Osteocyte (in vitro differentiated cells): Measurements from ENCODE around the gene WSB1. TPM values are rescaled to one million over a fixed set of nuclear protein-coding genes. Genes with fewer than 3 reads are reported as not detected.

ENCODE experiments used
- DNase-seq: peaks from one replicate; pipeline ENCODE4 v3.0.0; 2021; ENCODE audit warnings: mixed read lengths; ENCODE audit not compliant: unreplicated experiment; ENCODE audit errors: extremely low spot score
- H3K27ac Mint-ChIP-seq: one replicate; pipeline ENCODE4 v1.8.0; 2021; ENCODE audit warnings: mild to moderate bottlenecking, mixed read lengths; ENCODE audit not compliant: unreplicated experiment
- H3K27me3 Mint-ChIP-seq: one replicate; pipeline ENCODE4 v1.8.0; 2021; ENCODE audit warnings: mixed read lengths; ENCODE audit not compliant: unreplicated experiment
- H3K36me3 Mint-ChIP-seq: one replicate; pipeline ENCODE4 v1.8.0; 2021; ENCODE audit warnings: mixed read lengths; ENCODE audit not compliant: unreplicated experiment
- H3K4me1 Mint-ChIP-seq: one replicate; pipeline ENCODE4 v1.8.0; 2021; ENCODE audit warnings: mixed read lengths; ENCODE audit not compliant: unreplicated experiment
- H3K4me3 Mint-ChIP-seq: one replicate; pipeline ENCODE4 v1.8.0; 2021; ENCODE audit warnings: mild to moderate bottlenecking, moderate library complexity, mixed read lengths; ENCODE audit not compliant: unreplicated experiment
- H3K9me3 Mint-ChIP-seq: one replicate; pipeline ENCODE4 v1.8.0; 2021; ENCODE audit warnings: mixed read lengths; ENCODE audit not compliant: unreplicated experiment
- total RNA-seq: library from RNA; stranded (reverse); gene quantifications from 2 replicates; pipeline ENCODE4 v1.2.1, GENCODE V29; 2021
- TF ChIP-seq, protein P1 (sequence below): fragments of 200-600 bp; sonication (generic); IDR thresholded peaks from 2 replicates; pipeline ENCODE4 v1.5.0; 2021; ENCODE audit warnings: antibody characterized with exemption, mild to moderate bottlenecking, moderate library complexity

The WSB1 gene
- total RNA-seq, 1 donor from 2014 or later = 179 TPM

DNA sequence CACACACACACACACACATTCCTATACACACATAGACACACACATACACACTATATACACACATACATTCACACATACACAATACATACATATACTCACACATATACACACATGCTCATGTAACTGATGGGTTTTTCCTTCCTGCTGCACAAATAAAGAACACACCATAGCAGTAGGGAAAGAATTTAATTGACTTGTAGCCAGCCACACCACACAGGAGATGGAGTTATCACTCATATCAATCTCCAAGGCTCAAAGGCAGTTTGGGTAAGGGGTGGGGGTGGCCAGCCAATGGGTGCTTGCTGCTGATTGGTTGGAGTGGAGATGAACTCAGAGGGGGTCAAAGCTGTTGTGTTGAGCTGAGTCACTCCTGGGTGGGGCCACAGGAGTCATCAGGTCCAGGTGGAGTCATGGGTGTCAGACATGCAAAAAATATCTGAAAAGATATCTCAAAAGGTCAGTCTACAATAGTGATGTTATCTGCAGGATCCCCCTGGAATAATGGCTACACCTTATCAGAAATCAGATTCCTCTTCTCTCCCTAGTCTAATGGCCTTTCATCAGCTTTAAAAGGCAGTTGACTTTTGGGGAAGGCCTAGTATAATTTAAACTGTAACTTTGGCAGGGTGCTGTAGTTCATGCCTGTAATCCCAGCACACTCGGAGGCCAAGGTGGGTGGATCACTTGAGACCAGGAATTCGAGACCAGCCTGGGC is 46.1 kb downstream of the WSB1 start:
- H3K36me3 Mint-ChIP-seq = no peaks in the 10 kb centered on the region
- TF ChIP-seq, protein P1, sequence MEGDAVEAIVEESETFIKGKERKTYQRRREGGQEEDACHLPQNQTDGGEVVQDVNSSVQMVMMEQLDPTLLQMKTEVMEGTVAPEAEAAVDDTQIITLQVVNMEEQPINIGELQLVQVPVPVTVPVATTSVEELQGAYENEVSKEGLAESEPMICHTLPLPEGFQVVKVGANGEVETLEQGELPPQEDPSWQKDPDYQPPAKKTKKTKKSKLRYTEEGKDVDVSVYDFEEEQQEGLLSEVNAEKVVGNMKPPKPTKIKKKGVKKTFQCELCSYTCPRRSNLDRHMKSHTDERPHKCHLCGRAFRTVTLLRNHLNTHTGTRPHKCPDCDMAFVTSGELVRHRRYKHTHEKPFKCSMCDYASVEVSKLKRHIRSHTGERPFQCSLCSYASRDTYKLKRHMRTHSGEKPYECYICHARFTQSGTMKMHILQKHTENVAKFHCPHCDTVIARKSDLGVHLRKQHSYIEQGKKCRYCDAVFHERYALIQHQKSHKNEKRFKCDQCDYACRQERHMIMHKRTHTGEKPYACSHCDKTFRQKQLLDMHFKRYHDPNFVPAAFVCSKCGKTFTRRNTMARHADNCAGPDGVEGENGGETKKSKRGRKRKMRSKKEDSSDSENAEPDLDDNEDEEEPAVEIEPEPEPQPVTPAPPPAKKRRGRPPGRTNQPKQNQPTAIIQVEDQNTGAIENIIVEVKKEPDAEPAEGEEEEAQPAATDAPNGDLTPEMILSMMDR = no peak
- peaks cover 11% of the 10 kb centered on the region for H3K4me1 Mint-ChIP-seq
- H3K27me3 Mint-ChIP-seq = no peaks in the 10 kb centered on the region
- H3K27ac Mint-ChIP-seq = no peak overlapping the region
- no peaks in the 10 kb centered on the region for H3K9me3 Mint-ChIP-seq
- no peak for DNase-seq
- H3K4me3 Mint-ChIP-seq = no peak overlapping the region

- TF ChIP-seq, protein P1 = no peak
- H3K27me3 Mint-ChIP-seq = no peaks in the 10 kb centered on the region
- no peaks in the 10 kb centered on the region for H3K9me3 Mint-ChIP-seq
- no peak for DNase-seq
- H3K4me1 Mint-ChIP-seq = peaks cover 14% of the 10 kb centered on the region
- no peak overlapping the region for H3K27ac Mint-ChIP-seq
- H3K4me3 Mint-ChIP-seq = no peak overlapping the region
- no peaks in the 10 kb centered on the region for H3K36me3 Mint-ChIP-seq
Observed at GRCh38 chr17:27340575-27340974, 46.7 kb downstream of the WSB1 start.

- DNase-seq = no peak
- Mint-ChIP-seq H3K27me3 (no peaks in the 10 kb centered on the region), H3K27ac (no peak overlapping the region), H3K4me3 (no peak overlapping the region), H3K4me1 (peaks cover 13% of the 10 kb centered on the region), H3K9me3 (no peaks in the 10 kb centered on the region), H3K36me3 (no peaks in the 10 kb centered on the region)
- TF ChIP-seq, protein P1 = no peak
Observed at GRCh38 chr17:27341041-27341471, 47.1 kb downstream of the WSB1 start.

- Mint-ChIP-seq H3K9me3 (no peaks in the 10 kb centered on the region), H3K27ac (no peak overlapping the region), H3K36me3 (no peaks in the 10 kb centered on the region), H3K4me1 (peaks cover 14% of the 10 kb centered on the region), H3K4me3 (no peak overlapping the region), H3K27me3 (no peaks in the 10 kb centered on the region)
- DNase-seq = no peak
- TF ChIP-seq, protein P1 = no peak
Observed at GRCh38 chr17:27342059-27342458, 48.1 kb downstream of the WSB1 start.

DNA sequence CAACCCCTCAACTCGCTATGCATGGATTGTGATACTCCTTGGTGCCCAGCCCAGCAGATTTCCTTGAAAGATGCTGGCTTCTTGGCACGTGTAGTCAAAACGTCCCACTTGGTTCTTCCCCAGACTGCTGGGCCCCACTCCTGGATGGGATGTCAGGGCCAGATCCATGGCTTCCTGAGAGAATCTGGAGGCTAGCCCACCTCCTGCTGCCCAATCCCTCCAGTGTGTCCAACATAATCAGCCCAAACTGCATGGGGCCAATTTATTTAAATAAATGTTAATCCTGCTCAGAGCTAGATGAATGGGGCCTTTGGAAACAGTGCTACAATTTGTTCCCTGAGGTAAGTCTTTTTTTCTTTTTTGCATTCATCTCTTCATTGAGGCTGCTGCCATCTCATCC is 49.4 kb downstream of the WSB1 start:
- DNase-seq = no peak
- Mint-ChIP-seq H3K27me3 (no peaks in the 10 kb centered on the region), H3K36me3 (no peaks in the 10 kb centered on the region), H3K4me3 (no peak overlapping the region), H3K4me1 (peaks cover 18% of the 10 kb centered on the region), H3K27ac (no peak overlapping the region), H3K9me3 (no peaks in the 10 kb centered on the region)
- TF ChIP-seq, protein P1 = no peak
